GM19397 (cell line): ENCODE results near the gene KANK4.

Experiments used
- ATAC-seq: cut with Tn5 transposase; IDR thresholded peaks from one replicate; pipeline ENCODE4 v1.9.1; 2021; ENCODE audit warnings: mild to moderate bottlenecking, moderate library complexity; ENCODE audit not compliant: unreplicated experiment

Gene KANK4

DNA sequence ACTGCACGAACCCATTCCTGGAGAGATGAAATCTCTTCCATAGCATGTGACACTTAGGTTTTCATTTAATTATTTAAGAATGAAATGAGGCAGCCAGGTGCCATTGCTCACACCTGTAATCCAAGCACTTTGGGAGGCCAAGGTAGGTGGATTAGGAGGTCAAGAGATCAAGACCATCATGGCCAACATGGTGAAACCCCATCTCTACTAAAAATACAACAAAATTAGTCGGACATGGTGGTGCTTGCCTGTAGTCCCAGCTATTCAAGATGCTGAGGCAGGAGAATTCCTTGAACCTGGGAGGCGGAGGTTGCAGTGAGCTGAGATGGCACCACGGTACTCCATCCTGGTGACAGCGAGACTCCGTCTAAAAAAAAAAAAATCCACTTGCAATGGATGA lies 106.8 kb downstream of the KANK4 start:
- ATAC-seq = no peak

DNA sequence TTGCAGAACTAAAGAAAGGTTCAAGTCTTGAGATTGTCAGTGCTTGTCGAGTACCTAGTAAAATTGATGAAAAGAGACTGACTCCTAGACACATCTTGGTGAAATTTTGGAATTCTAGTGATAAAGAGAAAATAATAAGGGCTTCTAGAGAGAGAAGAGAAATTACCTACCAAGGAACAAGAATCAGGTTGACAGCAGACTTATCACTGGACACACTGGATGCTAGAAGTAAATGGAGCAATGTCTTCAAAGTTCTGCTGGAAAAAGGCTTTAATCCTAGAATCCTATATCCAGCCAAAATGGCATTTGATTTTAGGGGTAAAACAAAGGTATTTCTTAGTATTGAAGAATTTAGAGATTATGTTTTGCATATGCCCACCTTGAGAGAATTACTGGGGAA lies 108.3 kb downstream of the KANK4 start:
- ATAC-seq = no peak

DNA sequence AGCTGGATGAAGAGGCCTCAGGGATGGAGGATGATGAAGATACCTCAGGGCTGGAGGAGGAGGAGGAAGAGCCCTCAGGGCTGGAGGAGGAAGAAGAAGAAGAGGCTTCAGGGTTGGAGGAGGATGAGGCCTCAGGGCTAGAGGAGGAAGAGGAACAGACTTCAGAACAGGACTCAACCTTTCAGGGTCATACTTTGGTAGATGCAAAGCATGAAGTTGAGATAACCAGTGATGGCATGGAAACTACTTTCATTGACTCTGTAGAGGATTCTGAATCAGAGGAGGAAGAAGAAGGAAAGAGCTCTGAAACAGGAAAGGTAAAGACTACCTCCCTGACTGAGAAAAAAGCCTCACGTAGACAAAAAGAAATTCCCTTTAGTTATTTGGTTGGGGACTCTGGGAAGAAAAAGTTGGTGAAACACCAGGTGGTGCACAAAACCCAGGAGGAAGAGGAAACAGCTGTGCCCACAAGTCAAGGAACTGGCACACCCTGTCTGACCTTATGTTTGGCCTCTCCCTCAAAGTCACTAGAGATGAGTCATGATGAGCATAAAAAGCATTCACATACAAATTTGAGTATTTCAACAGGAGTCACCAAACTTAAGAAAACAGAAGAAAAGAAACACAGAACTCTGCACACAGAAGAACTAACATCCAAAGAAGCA lies 109.2 kb downstream of the KANK4 start:
- ATAC-seq = no peak

DNA sequence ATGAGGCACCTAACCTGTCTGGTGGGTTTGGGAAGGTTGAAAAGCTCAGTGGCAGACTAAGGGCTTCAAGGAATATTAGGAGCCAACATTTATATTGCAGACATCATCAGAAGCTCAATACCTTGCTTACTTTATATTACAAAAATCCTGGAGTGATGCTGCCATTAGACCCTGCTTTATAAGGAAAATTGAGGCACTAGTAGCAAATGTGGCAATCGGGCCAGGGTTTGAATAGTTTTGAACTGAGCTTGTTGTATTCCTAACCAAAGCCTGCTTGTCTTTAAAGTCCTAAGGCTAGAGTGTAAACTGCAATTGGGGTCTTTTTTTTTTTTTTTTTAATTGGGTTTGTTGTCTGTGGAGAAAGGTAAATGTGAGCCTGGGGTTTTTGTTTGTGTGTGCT lies 110.3 kb downstream of the KANK4 start:
- ATAC-seq = no peak

DNA sequence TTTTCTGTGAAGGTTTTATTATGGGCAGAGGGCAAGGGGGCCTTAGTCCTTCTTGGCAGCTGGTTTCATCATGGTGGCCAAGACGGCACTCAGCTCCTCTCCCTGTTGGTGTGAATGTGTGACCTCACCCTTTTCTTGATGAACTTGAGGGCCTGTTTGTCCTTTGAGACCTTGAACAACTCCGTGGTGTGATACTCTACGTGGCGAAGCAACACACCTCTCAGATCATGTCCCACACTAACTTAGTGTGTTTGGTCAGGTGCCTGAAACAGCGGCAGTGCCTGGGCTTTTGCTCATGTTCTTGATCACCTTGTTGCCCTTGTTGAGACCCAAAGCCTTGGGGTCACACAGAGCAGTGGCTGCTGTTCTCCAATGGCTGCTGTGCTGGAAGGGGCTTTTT lies 111.1 kb downstream of the KANK4 start:
- ATAC-seq = no peak

DNA sequence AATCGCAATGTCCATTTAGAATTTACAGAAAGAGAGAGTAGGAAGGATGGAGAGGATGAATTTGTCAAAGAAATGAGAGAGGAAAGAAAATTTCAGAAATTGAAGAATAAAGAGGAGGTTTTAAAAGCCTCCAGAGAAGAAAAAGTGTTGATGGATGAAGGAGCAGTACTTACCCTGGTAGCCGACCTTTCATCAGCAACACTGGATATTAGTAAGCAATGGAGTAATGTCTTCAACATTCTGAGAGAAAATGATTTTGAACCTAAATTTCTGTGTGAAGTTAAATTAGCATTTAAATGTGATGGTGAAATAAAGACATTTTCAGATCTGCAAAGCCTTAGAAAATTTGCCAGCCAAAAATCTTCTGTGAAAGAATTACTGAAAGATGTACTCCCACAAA lies 112.0 kb downstream of the KANK4 start:
- no peak for ATAC-seq

DNA sequence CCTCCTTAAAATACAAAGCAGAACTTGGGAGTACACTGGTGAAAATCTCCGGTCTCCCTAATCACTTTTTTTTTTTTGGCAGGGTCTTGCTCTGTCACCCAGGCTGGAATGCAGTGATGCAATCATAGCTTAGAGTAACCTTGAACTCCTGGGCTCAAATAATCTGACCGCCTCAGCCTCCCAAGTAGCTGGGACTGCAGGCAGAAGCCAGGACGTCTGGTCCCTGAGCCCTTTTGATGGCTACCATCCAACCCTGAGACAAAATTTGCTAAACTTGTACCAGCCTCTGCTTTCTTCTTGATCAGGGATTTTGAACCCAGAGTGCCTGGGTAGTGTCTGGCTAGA lies 120.5 kb downstream of the KANK4 start:
- no peak for ATAC-seq

DNA sequence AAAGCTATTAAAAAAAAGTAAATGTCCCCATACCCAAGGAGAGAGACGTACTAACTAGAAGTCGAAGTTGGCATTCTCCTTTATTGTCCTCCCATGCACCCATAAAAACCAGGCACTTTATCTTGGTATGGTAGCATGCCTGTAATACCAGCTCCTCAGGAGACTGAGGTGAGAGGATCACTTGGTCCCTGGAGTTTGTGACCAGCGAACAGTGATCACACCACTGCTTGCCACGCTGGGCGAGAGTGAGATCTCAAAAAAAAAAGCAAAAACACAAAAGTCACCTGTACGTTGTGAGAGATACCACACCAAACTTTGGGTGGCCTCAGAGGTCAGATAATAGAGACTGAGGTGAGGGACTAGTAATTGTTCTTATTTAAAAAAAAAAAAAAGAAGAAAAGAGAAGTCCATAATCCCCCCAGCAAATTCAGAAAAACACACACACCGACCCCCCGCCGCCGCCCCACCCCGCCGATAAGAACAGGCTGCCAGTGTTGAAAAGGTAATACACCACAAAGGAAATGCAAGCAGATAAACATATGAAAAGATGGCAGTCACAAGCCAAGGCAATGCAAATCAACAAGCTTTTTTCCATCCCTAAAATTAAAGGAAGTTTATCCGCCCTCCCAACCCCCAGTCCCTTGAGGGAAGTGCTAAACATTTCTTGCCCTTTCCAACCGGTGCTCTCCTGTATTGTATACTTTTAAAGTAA lies 121.0 kb downstream of the KANK4 start:
- ATAC-seq = no peak

DNA sequence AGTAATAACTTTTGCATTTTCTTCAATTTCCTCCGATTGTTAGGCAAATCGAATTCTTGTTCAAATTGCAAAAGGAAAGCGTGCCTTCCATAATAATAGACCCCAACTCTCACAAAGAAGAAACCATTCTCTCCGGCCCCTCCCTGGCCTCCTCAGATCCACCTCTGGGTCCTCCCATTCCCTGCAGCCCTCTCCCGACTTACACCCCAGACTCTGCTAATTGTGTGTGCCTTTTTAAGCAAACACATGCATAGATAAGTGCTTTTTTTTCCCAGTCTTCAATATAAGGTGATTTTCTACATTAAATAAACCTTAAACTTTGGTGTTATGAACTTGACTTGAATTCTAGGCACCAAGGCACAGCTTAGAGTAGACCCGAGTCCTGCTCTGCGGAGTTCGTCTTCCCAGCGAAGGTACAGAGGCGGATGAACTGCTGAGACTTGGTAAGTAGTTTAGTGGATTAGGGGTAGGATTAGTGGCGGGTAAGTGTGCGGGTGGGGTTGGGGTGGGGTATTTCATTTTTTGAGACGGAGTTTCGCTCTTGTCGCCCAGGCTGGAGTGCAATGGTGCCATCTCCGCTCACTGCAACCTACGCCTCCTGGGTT lies 123.0 kb downstream of the KANK4 start:
- no peak for ATAC-seq

DNA sequence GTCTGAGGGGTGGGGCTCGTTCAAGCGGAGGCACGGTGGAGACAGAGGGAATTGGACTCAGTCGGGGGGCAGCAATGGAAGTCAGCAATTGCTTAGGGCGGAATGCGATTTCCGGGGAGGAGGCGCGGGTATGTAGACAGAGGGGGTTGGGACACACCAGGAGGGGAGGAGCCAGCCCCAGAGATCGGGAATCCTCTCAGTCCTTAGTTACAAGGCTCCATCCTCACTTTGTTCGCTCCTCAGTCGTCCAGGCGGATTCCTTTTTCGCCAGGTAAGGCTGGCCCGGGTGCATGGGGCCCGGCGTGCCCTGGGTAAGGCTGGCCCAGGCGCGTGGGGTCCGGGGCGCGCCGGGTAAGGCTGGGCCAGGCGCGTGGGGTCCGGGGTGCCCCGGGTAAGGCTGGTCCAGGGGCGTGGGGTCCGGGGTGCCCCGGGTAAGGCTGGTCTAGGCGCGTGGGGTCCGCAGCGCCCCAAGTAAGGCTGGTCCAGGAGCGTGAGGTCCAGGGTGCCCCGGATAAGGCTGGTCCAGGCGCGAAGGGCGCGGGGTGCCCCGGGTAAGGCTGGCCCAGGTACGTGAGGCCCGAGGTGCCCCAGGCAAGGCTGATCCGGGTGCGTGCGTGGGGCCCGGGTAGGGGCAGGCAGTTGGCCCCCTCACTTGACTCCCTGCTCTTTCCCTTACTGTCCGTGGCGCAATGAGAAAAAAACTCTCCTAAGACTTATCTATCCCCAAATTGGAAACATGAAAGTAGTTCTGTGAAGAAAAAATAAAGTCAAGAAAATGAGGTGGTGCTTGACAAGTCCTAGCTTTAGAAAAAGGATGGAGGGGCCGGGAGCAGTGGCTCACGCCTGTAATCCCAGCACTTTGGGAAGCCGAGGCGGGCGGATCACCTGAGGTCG lies 124.3 kb downstream of the KANK4 start, which contains the start of gene L1TD1:
TSS of gene L1TD1 (plus strand) at position 199 of the 894 bp plus-strand sequence. CDS start 11,780 bp downstream, outside the sequence.
- no peak for ATAC-seq

DNA sequence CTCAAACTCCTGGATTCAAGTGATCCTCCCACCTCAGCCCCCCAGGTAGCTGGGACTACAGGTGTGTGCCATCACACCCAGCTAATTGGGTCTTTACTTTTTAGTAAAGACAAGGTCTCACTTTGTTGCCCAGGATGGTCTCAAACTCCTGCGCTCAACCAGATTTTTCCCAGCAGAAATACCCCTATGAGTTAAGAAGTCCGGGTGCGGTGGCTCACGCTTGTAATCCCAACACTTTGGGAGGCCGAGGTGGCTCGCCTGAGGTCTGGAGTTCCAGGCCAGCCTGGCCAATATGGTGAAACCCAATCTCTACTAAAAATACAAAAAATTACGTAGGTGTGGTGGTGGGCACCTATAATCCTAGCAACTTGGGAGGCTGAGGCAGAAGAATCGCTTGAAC lies 131.1 kb downstream of the KANK4 start:
- no peak for ATAC-seq

DNA sequence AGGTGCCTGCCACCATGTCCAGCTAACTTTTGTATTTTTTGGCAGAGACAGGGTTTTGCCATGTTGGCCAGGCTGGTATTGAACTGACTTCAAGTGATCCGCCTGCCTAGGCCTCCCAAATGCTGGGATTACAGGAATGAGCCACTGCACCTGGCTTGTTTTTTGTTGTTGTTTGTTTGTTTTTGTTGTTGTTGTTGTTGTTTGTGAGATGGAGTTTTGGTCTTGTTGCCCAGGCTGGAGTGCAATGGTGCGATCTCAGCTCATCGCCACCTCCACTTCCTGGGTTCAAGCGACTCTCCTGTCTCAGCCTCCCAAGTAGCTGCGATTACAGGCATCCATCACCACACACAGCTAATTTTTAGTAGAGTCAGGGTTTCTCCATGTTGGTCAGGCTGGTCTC lies 131.7 kb downstream of the KANK4 start:
- no peak for ATAC-seq
